K562 (cell line): Measurements from ENCODE around the gene LOC128125822.

Source experiments
- CEBPZ ChIP-seq: fragments of 150-350 bp; IDR thresholded peaks from 2 replicates; pipeline ENCODE4 v1.6.1; 2014; ENCODE audit warnings: low read depth, mild to moderate bottlenecking, low read length, borderline replicate concordance
- FOXK2 ChIP-seq, 2 experiments: fragments of 450-650 bp; IDR thresholded peaks in 1 of 2; conservative IDR thresholded peaks in 1 of 2; 2 replicates each; pipeline ENCODE4 v1.6.1; 2016; ENCODE audit warnings: low read depth in 2 of 2, mild to moderate bottlenecking in 1 of 2
- HCFC1 ChIP-seq: IDR thresholded peaks from 2 replicates; pipeline ENCODE4 v1.6.1; 2012; ENCODE audit warnings: low read depth, low read length, improper control_type of control experiment
- KDM2B ChIP-seq: fragments of 250-450 bp; sonication (Bioruptor Pico); IDR thresholded peaks from 2 replicates; pipeline ENCODE4 v1.8.0; 2021; ENCODE audit warnings: mild to moderate bottlenecking, moderate library complexity
- NR3C1 ChIP-seq: sonication (generic); formaldehyde crosslinking; IDR thresholded peaks from 2 replicates; pipeline ENCODE4 v1.8.1; 2022; ENCODE audit warnings: missing genetic modification reagents
- PTRF ChIP-seq: fragments of 450-650 bp; IDR thresholded peaks from 2 replicates; pipeline ENCODE4 v1.6.1; 2016; ENCODE audit warnings: mild to moderate bottlenecking, missing genetic modification characterization, missing compliant biosample characterization
- U2AF1 ChIP-seq: fragments of 200-400 bp; formaldehyde crosslinking; optimal IDR thresholded peaks from 2 replicates; pipeline ENCODE3; 2017; ENCODE audit warnings: mild to moderate bottlenecking, low read depth, low read length, moderate library complexity
- TF ChIP-seq, protein P1 (sequence below), 3 experiments: IDR thresholded peaks in 2 of 3; conservative IDR thresholded peaks in 1 of 3; 2 replicates each; pipeline ENCODE4 v1.5.1; 2011 to 2012; ENCODE audit warnings: low read length in 3 of 3, mild to moderate bottlenecking in 3 of 3, control low read depth in 2 of 3, improper control_type of control experiment in 1 of 3, inconsistent platforms in 1 of 3, low read depth in 1 of 3, mixed read lengths in 1 of 3, moderate library complexity in 1 of 3; ENCODE audit not compliant: insufficient read depth in 2 of 3
- TF ChIP-seq, protein P2 (sequence below): fragments of 450-650 bp; formaldehyde crosslinking; IDR thresholded peaks from 2 replicates; pipeline ENCODE4 v1.4.0; 2020; ENCODE audit warnings: mild to moderate bottlenecking, moderate library complexity

GRCh38 chr6:63582579-63583231 is 10.4 kb downstream of the LOC128125822 start:
- TF ChIP-seq CEBPZ (no peak), KDM2B (CRISPR knock-in tag) (no peak), HCFC1 (no peak), U2AF1 (no peak), NR3C1 (CRISPR knock-in tag) (no peak), FOXK2 (conservative IDR thresholded peaks at IDR 0.05 in 1 of 2, IDR thresholded peaks at IDR 0.05 in 1 of 2; ENCODE audit: low read depth in 2 of 2) (no peak), PTRF (tag) (no peak)
- TF ChIP-seq, protein P1, sequence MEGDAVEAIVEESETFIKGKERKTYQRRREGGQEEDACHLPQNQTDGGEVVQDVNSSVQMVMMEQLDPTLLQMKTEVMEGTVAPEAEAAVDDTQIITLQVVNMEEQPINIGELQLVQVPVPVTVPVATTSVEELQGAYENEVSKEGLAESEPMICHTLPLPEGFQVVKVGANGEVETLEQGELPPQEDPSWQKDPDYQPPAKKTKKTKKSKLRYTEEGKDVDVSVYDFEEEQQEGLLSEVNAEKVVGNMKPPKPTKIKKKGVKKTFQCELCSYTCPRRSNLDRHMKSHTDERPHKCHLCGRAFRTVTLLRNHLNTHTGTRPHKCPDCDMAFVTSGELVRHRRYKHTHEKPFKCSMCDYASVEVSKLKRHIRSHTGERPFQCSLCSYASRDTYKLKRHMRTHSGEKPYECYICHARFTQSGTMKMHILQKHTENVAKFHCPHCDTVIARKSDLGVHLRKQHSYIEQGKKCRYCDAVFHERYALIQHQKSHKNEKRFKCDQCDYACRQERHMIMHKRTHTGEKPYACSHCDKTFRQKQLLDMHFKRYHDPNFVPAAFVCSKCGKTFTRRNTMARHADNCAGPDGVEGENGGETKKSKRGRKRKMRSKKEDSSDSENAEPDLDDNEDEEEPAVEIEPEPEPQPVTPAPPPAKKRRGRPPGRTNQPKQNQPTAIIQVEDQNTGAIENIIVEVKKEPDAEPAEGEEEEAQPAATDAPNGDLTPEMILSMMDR (IDR thresholded peaks at IDR 0.05 in 2 of 3, conservative IDR thresholded peaks at IDR 0.05 in 1 of 3; ENCODE audit: insufficient read depth in 2 of 3, low read depth in 1 of 3, low read length in 3 of 3): no peak
- TF ChIP-seq, protein P2, sequence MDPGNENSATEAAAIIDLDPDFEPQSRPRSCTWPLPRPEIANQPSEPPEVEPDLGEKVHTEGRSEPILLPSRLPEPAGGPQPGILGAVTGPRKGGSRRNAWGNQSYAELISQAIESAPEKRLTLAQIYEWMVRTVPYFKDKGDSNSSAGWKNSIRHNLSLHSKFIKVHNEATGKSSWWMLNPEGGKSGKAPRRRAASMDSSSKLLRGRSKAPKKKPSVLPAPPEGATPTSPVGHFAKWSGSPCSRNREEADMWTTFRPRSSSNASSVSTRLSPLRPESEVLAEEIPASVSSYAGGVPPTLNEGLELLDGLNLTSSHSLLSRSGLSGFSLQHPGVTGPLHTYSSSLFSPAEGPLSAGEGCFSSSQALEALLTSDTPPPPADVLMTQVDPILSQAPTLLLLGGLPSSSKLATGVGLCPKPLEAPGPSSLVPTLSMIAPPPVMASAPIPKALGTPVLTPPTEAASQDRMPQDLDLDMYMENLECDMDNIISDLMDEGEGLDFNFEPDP: no peak
